Measurements from ENCODE around the gene ST3GAL3.

Gene ST3GAL3

GRCh38 chr1:43805340-43805739 is 98.0 kb downstream of the ST3GAL3 start:
- H3K9ac ChIP-seq (ENCODE audit: insufficient read length, low read depth) = no peak overlapping the region
- no peaks in the 10 kb centered on the region for H3K9me3 ChIP-seq (ENCODE audit: insufficient read depth, low read length)
- TF ChIP-seq SUZ12 (IDR thresholded peaks at IDR 0.05; ENCODE audit: extremely low read depth, insufficient read depth, insufficient read length) (no peak), YY1 (IDR thresholded peaks at IDR 0.05; ENCODE audit: insufficient read depth, insufficient read length) (no peak), ZNF274 (IDR thresholded peaks at IDR 0.05; ENCODE audit: low read depth, low read length) (no peak)
- peaks cover 8% of the 10 kb centered on the region for H3K36me3 ChIP-seq (ENCODE audit: insufficient read depth, insufficient read length, low read length)
- DNase-seq (ENCODE audit: low read depth, low spot score) = no peak
- H3K4me3 ChIP-seq (ENCODE audit: insufficient read length, low read depth) = no peak overlapping the region
- H3K27me3 ChIP-seq (ENCODE audit: insufficient read depth, insufficient read length) = no peaks in the 10 kb centered on the region
- peaks cover 2% of the 10 kb centered on the region for H3K4me1 ChIP-seq (ENCODE audit: insufficient read depth, insufficient read length)

DNA sequence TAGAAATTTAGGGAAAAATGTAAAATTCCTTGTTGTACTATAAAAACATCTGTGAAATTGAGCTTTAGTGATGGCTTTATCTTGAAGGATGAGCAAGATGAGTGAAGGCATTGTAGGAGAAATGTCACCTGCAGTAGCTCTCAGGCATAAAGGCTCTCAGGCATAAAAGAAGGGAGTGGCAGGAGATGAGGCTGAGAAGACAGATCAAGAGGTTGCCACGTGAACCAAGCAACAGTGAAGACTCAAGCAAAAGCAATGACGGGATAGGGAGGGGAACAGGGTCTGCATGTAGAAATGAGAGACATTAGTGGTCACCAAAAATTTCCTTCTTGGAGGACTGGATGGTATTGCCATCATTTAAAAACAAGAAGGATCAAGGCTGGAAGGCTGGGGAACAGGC is 98.8 kb downstream of the ST3GAL3 start:
- Histone ChIP-seq H3K27me3 (ENCODE audit: insufficient read depth, insufficient read length) (no peaks in the 10 kb centered on the region), H3K9ac (ENCODE audit: insufficient read length, low read depth) (no peak overlapping the region), H3K9me3 (ENCODE audit: insufficient read depth, low read length) (no peaks in the 10 kb centered on the region), H3K4me3 (ENCODE audit: insufficient read length, low read depth) (no peak overlapping the region), H3K36me3 (ENCODE audit: insufficient read depth, insufficient read length, low read length) (peaks cover 5% of the 10 kb centered on the region), H3K4me1 (ENCODE audit: insufficient read depth, insufficient read length) (peaks cover 2% of the 10 kb centered on the region)
- no peak for DNase-seq (ENCODE audit: low read depth, low spot score)
- TF ChIP-seq ZNF274 (IDR thresholded peaks at IDR 0.05; ENCODE audit: low read depth, low read length) = no peak
- TF ChIP-seq YY1 (IDR thresholded peaks at IDR 0.05; ENCODE audit: insufficient read depth, insufficient read length) = no peak
- no peak for TF ChIP-seq SUZ12 (IDR thresholded peaks at IDR 0.05; ENCODE audit: extremely low read depth, insufficient read depth, insufficient read length)

DNA sequence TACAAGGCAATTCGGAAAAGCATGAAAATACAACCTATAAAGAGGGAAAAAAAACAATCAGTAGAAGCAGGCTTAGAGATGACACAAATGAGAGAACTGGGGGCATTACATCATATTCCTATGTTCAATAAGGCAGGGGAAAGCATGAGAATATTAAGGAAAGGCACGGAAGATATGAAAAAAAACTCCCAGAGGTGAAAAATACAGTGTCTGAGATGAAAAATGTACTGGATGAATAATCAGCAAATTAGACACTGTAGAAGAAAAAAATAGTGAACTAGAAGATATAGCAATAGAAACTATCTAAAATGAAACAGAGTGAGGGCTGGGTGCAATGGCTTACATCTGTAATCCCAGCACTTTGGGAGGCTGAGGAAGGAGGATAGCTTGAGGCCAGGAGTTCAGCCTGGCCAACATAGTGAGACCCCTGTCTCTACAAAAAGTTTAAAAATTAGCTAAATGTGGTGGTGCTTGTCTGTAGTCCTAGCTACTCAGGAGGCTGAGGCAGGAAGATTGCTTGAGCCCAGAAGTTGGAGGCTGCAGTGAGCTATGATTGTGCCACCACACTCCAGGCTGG is 101.8 kb downstream of the ST3GAL3 start:
- Histone ChIP-seq H3K4me1 (ENCODE audit: insufficient read depth, insufficient read length) (peaks cover 2% of the 10 kb centered on the region), H3K9ac (ENCODE audit: insufficient read length, low read depth) (no peak overlapping the region), H3K36me3 (ENCODE audit: insufficient read depth, insufficient read length, low read length) (no peaks in the 10 kb centered on the region), H3K9me3 (ENCODE audit: insufficient read depth, low read length) (no peaks in the 10 kb centered on the region), H3K27me3 (ENCODE audit: insufficient read depth, insufficient read length) (no peaks in the 10 kb centered on the region), H3K4me3 (ENCODE audit: insufficient read length, low read depth) (no peak overlapping the region)
- DNase-seq (ENCODE audit: low read depth, low spot score) = no peak
- TF ChIP-seq ZNF274 (IDR thresholded peaks at IDR 0.05; ENCODE audit: low read depth, low read length) = no peak
- TF ChIP-seq SUZ12 (IDR thresholded peaks at IDR 0.05; ENCODE audit: extremely low read depth, insufficient read depth, insufficient read length) = no peak
- TF ChIP-seq YY1 (IDR thresholded peaks at IDR 0.05; ENCODE audit: insufficient read depth, insufficient read length) = no peak

GRCh38 chr1:43812579-43812978 is 105.2 kb downstream of the ST3GAL3 start:
- Histone ChIP-seq H3K9me3 (ENCODE audit: insufficient read depth, low read length) (no peaks in the 10 kb centered on the region), H3K4me1 (ENCODE audit: insufficient read depth, insufficient read length) (no peaks in the 10 kb centered on the region), H3K9ac (ENCODE audit: insufficient read length, low read depth) (no peak overlapping the region), H3K36me3 (ENCODE audit: insufficient read depth, insufficient read length, low read length) (peaks cover 15% of the 10 kb centered on the region), H3K4me3 (ENCODE audit: insufficient read length, low read depth) (no peak overlapping the region), H3K27me3 (ENCODE audit: insufficient read depth, insufficient read length) (no peaks in the 10 kb centered on the region)
- DNase-seq (ENCODE audit: low read depth, low spot score) = no peak
- no peak for TF ChIP-seq YY1 (IDR thresholded peaks at IDR 0.05; ENCODE audit: insufficient read depth, insufficient read length)
- no peak for TF ChIP-seq ZNF274 (IDR thresholded peaks at IDR 0.05; ENCODE audit: low read depth, low read length)
- no peak for TF ChIP-seq SUZ12 (IDR thresholded peaks at IDR 0.05; ENCODE audit: extremely low read depth, insufficient read depth, insufficient read length)

- H3K4me1 ChIP-seq (ENCODE audit: insufficient read depth, insufficient read length) = no peaks in the 10 kb centered on the region
- no peak overlapping the region for H3K4me3 ChIP-seq (ENCODE audit: insufficient read length, low read depth)
- no peak overlapping the region for H3K9ac ChIP-seq (ENCODE audit: insufficient read length, low read depth)
- peaks cover 15% of the 10 kb centered on the region for H3K36me3 ChIP-seq (ENCODE audit: insufficient read depth, insufficient read length, low read length)
- DNase-seq (ENCODE audit: low read depth, low spot score) = no peak
- TF ChIP-seq SUZ12 (IDR thresholded peaks at IDR 0.05; ENCODE audit: extremely low read depth, insufficient read depth, insufficient read length) (no peak), YY1 (IDR thresholded peaks at IDR 0.05; ENCODE audit: insufficient read depth, insufficient read length) (no peak), ZNF274 (IDR thresholded peaks at IDR 0.05; ENCODE audit: low read depth, low read length) (no peak)
- peaks cover 13% of the 10 kb centered on the region for H3K9me3 ChIP-seq (ENCODE audit: insufficient read depth, low read length)
- no peaks in the 10 kb centered on the region for H3K27me3 ChIP-seq (ENCODE audit: insufficient read depth, insufficient read length)
These were observed 107.1 kb downstream of the ST3GAL3 start for GRCh38 chr1:43814401-43814800.

- Histone ChIP-seq H3K27me3 (ENCODE audit: insufficient read depth, insufficient read length) (no peaks in the 10 kb centered on the region), H3K9ac (ENCODE audit: insufficient read length, low read depth) (no peak overlapping the region), H3K4me3 (ENCODE audit: insufficient read length, low read depth) (no peak overlapping the region), H3K9me3 (ENCODE audit: insufficient read depth, low read length) (peaks cover 17% of the 10 kb centered on the region), H3K4me1 (ENCODE audit: insufficient read depth, insufficient read length) (no peaks in the 10 kb centered on the region), H3K36me3 (ENCODE audit: insufficient read depth, insufficient read length, low read length) (peaks cover 15% of the 10 kb centered on the region)
- TF ChIP-seq YY1 (IDR thresholded peaks at IDR 0.05; ENCODE audit: insufficient read depth, insufficient read length) = no peak
- TF ChIP-seq SUZ12 (IDR thresholded peaks at IDR 0.05; ENCODE audit: extremely low read depth, insufficient read depth, insufficient read length) = no peak
- no peak for TF ChIP-seq ZNF274 (IDR thresholded peaks at IDR 0.05; ENCODE audit: low read depth, low read length)
- no peak for DNase-seq (ENCODE audit: low read depth, low spot score)
These were observed 110.1 kb downstream of the ST3GAL3 start for GRCh38 chr1:43817304-43817939.

- no peak overlapping the region for H3K4me3 ChIP-seq (ENCODE audit: insufficient read length, low read depth)
- DNase-seq (ENCODE audit: low read depth, low spot score) = no peak
- H3K36me3 ChIP-seq (ENCODE audit: insufficient read depth, insufficient read length, low read length) = peaks cover 15% of the 10 kb centered on the region
- TF ChIP-seq SUZ12 (IDR thresholded peaks at IDR 0.05; ENCODE audit: extremely low read depth, insufficient read depth, insufficient read length) (no peak), YY1 (IDR thresholded peaks at IDR 0.05; ENCODE audit: insufficient read depth, insufficient read length) (no peak), ZNF274 (IDR thresholded peaks at IDR 0.05; ENCODE audit: low read depth, low read length) (no peak)
- no peak overlapping the region for H3K9ac ChIP-seq (ENCODE audit: insufficient read length, low read depth)
- H3K4me1 ChIP-seq (ENCODE audit: insufficient read depth, insufficient read length) = no peaks in the 10 kb centered on the region
- peaks cover 17% of the 10 kb centered on the region for H3K9me3 ChIP-seq (ENCODE audit: insufficient read depth, low read length)
- H3K27me3 ChIP-seq (ENCODE audit: insufficient read depth, insufficient read length) = no peaks in the 10 kb centered on the region
These were observed 111.4 kb downstream of the ST3GAL3 start for GRCh38 chr1:43818691-43819090.

All from NT2/D1 (cell line).